GM23338 (cell line): ENCODE results near the gene NSD1. TPM values are rescaled to one million over a fixed set of nuclear protein-coding genes. Genes with fewer than 3 reads are reported as not detected.

Experiments
- ATAC-seq: fragments of 200-7000 bp; cut with Tn5 transposase; 3 replicates; pipeline ENCODE4 v1.9.1; 2020
- DNase-seq: peaks from one replicate; pipeline ENCODE4 v3.0.0-alpha.2; 2015; ENCODE audit warnings: low spot score
- H2AFZ ChIP-seq: fragments of 200-600 bp; sonication (generic); 2 replicates; pipeline ENCODE4 v1.8.0; 2016; ENCODE audit warnings: antibody characterized with exemption, mild to moderate bottlenecking, moderate library complexity
- H3F3A ChIP-seq: fragments of 200-600 bp; sonication (generic); replicated peaks from 2 replicates; pipeline ENCODE4 v1.8.0; 2017; ENCODE audit warnings: antibody characterized with exemption, mixed run types, low read depth
- H3K27ac ChIP-seq: fragments of 200-600 bp; sonication (generic); 2 replicates; pipeline ENCODE4 v1.6.1; 2016; ENCODE audit warnings: low read depth
- H3K27me3 ChIP-seq: fragments of 200-600 bp; sonication (generic); 2 replicates; pipeline ENCODE4 v1.8.0; 2016; ENCODE audit warnings: mild to moderate bottlenecking, mixed run types, moderate library complexity; ENCODE audit not compliant: insufficient read depth
- H3K36me3 ChIP-seq: fragments of 200-600 bp; sonication (generic); 2 replicates; pipeline ENCODE4 v1.8.0; 2016; ENCODE audit warnings: mild to moderate bottlenecking; ENCODE audit not compliant: insufficient read depth
- H3K4me1 ChIP-seq: fragments of 200-600 bp; sonication (generic); 2 replicates; pipeline ENCODE4 v1.8.0; 2016; ENCODE audit warnings: mild to moderate bottlenecking, moderate library complexity; ENCODE audit not compliant: insufficient read depth
- H3K4me2 ChIP-seq: fragments of 200-600 bp; sonication (generic); 2 replicates; pipeline ENCODE4 v1.7.1; 2017; ENCODE audit warnings: mixed run types
- H3K4me3 ChIP-seq: fragments of 200-600 bp; sonication (generic); 2 replicates; pipeline ENCODE4 v1.6.1; 2016; ENCODE audit warnings: mixed run types
- H3K79me2 ChIP-seq: fragments of 200-600 bp; sonication (generic); replicated peaks from 2 replicates; pipeline ENCODE4 v1.8.0; 2017; ENCODE audit warnings: mild to moderate bottlenecking; ENCODE audit not compliant: insufficient read depth
- H3K9me2 ChIP-seq: fragments of 200-600 bp; sonication (generic); 2 replicates; pipeline ENCODE4 v1.8.0; 2017; ENCODE audit not compliant: insufficient read depth
- H4K20me1 ChIP-seq: fragments of 200-600 bp; sonication (generic); replicated peaks from 2 replicates; pipeline ENCODE4 v1.8.0; 2017; ENCODE audit warnings: mild to moderate bottlenecking; ENCODE audit not compliant: insufficient read depth
- H3K27ac Mint-ChIP-seq: 2 replicates; pipeline ENCODE4 v1.8.0; 2020; ENCODE audit warnings: inconsistent platforms, mild to moderate bottlenecking, moderate library complexity, mixed read lengths
- H3K27me3 Mint-ChIP-seq: 3 replicates; pipeline ENCODE4 v1.8.0; 2022; ENCODE audit warnings: low read depth, mild to moderate bottlenecking, moderate library complexity, mixed read lengths, inconsistent platforms; ENCODE audit not compliant: insufficient read depth, poor library complexity
- H3K36me3 Mint-ChIP-seq: 3 replicates; pipeline ENCODE4 v1.8.0; 2021; ENCODE audit warnings: low read depth, mild to moderate bottlenecking, inconsistent platforms, moderate library complexity, mixed read lengths
- H3K4me1 Mint-ChIP-seq: 3 replicates; pipeline ENCODE4 v1.8.0; 2020; ENCODE audit warnings: mild to moderate bottlenecking, inconsistent platforms, mixed read lengths
- H3K4me3 Mint-ChIP-seq: 3 replicates; pipeline ENCODE4 v1.8.0; 2021; ENCODE audit warnings: moderate library complexity, mild to moderate bottlenecking, inconsistent platforms, mixed read lengths
- H3K9me3 Mint-ChIP-seq: 3 replicates; pipeline ENCODE4 v1.8.0; 2020; ENCODE audit warnings: moderate library complexity, mild to moderate bottlenecking, inconsistent platforms, mixed read lengths
- CREB1 ChIP-seq: fragments of 250-450 bp; sonication (Bioruptor Pico); IDR thresholded peaks from 2 replicates; pipeline ENCODE4 v1.5.0; 2020; ENCODE audit warnings: low read depth, mild to moderate bottlenecking, moderate library complexity
- CTCF ChIP-seq, 2 experiments: fragments of 200-600 bp in 1 of 2; sonication (generic) in 1 of 2; conservative IDR thresholded peaks; 2 replicates each; pipeline versions ENCODE4 v1.5.1 to v1.6.1; 2016 to 2017; ENCODE audit warnings: antibody characterized with exemption in 2 of 2, low read depth in 2 of 2, mild to moderate bottlenecking in 2 of 2, moderate library complexity in 1 of 2
- ETS1 ChIP-seq: IDR thresholded peaks from 2 replicates; pipeline ENCODE4 v1.6.1; 2016; ENCODE audit warnings: antibody characterized with exemption
- EZH2 ChIP-seq: fragments of 200-600 bp; sonication (generic); IDR thresholded peaks from one replicate; pipeline ENCODE4 v1.8.0; 2017; ENCODE audit warnings: antibody characterized with exemption, mild to moderate bottlenecking, low read depth; ENCODE audit not compliant: unreplicated experiment
- EZH2phosphoT487 ChIP-seq: fragments of 200-600 bp; sonication (generic); IDR thresholded peaks from one replicate; pipeline ENCODE4 v1.8.1; 2018; ENCODE audit warnings: antibody characterized with exemption; ENCODE audit not compliant: unreplicated experiment
- JUNB ChIP-seq: IDR thresholded peaks from one replicate; pipeline ENCODE4 v1.6.1; 2016; ENCODE audit warnings: antibody characterized with exemption; ENCODE audit not compliant: unreplicated experiment
- NANOG ChIP-seq: IDR thresholded peaks from 2 replicates; pipeline ENCODE4 v1.6.1; 2016; ENCODE audit warnings: antibody characterized with exemption, borderline replicate concordance
- POLR2AphosphoS5 ChIP-seq: IDR thresholded peaks from 2 replicates; pipeline ENCODE4 v1.6.1; 2016; ENCODE audit warnings: antibody characterized with exemption, low read depth
- REST ChIP-seq: IDR thresholded peaks from one replicate; pipeline ENCODE4 v1.6.1; 2018; ENCODE audit warnings: antibody characterized with exemption; ENCODE audit not compliant: unreplicated experiment
- STAT1 ChIP-seq: IDR thresholded peaks from one replicate; pipeline ENCODE4 v1.6.1; 2016; ENCODE audit warnings: antibody characterized with exemption; ENCODE audit not compliant: unreplicated experiment
- ZNF114 ChIP-seq: fragments of 250-450 bp; sonication (Bioruptor Pico); IDR thresholded peaks from 2 replicates; pipeline ENCODE4 v1.5.0; 2020; ENCODE audit warnings: mild to moderate bottlenecking, moderate library complexity
- ZNF331 ChIP-seq: fragments of 250-450 bp; sonication (Bioruptor Pico); IDR thresholded peaks from 2 replicates; pipeline ENCODE4 v1.5.0; 2020; ENCODE audit warnings: low read depth, mild to moderate bottlenecking, moderate library complexity
- ZNF462 ChIP-seq: fragments of 250-450 bp; sonication (Bioruptor Pico); IDR thresholded peaks from 2 replicates; pipeline ENCODE4 v1.5.0; 2020; ENCODE audit warnings: mild to moderate bottlenecking, moderate library complexity
- polyA plus RNA-seq: library from polyadenylated mRNA; unstranded; fragments of >200 nt; fragmentation: Nextera tagmentation; extraction: Ambion mirVana; gene quantifications from 2 replicates; pipeline ENCODE4 v1.2.1, GENCODE V29; 2016
- total RNA-seq: library from RNA; depleted of rRNA; stranded (reverse); fragments of >200 nt; shearing (Covaris generic); gene quantifications from 2 replicates; pipeline ENCODE4 v1.2.3, GENCODE V29; 2014

Gene NSD1
- total and polyA plus RNA-seq, 2 experiments from 2014 or later: 96.4 to 106 TPM

- peaks cover 13% of the 10 kb centered on the region for H3K36me3 Mint-ChIP-seq
- Histone ChIP-seq H2AFZ (no peak overlapping the region), H3K4me2 (peak overlapping the region; percentile 88), H3K4me3 (peak overlapping the region; percentile 69), H4K20me1 (peaks cover 11% of the 10 kb centered on the region; the same call in 1 of the 2 replicates), H3K36me3 (peaks cover 8% of the 10 kb centered on the region), H3F3A (peaks cover 22% of the 10 kb centered on the region), H3K27me3 (no peaks in the 10 kb centered on the region), H3K27ac (no peak overlapping the region), H3K79me2 (no peaks in the 10 kb centered on the region; the same call in 1 of the 2 replicates), H3K9me2 (no peaks in the 10 kb centered on the region), H3K4me1 (peaks cover 12% of the 10 kb centered on the region)
- TF ChIP-seq ZNF114: no peak
- TF ChIP-seq NANOG: no peak
- TF ChIP-seq JUNB: no peak
- TF ChIP-seq EZH2: no peak
- TF ChIP-seq ZNF331 (CRISPR knock-in tag): no peak
- no peak for TF ChIP-seq CREB1 (CRISPR knock-in tag)
- no peak for TF ChIP-seq ETS1
- TF ChIP-seq REST: no peak
- no peak for TF ChIP-seq ZNF462 (CRISPR knock-in tag)
- no peak for TF ChIP-seq POLR2AphosphoS5
- TF ChIP-seq EZH2phosphoT487: no peak
- no peak for TF ChIP-seq CTCF (conservative IDR thresholded peaks at IDR 0.05; ENCODE audit: low read depth in 2 of 2)
- no peak for TF ChIP-seq STAT1
- H3K9me3 Mint-ChIP-seq: no peaks in the 10 kb centered on the region; the same call in 2 of the 3 replicates
- DNase-seq: peak; percentile 67
- peaks cover 21% of the 10 kb centered on the region for H3K4me1 Mint-ChIP-seq
- H3K4me3 Mint-ChIP-seq: peak overlapping the region; percentile 75
- no peak overlapping the region; the same call in 1 of the 2 replicates for H3K27ac Mint-ChIP-seq
- ATAC-seq: peak; percentile 0; the same call in 2 of the 3 replicates
- H3K27me3 Mint-ChIP-seq: peaks cover 13% of the 10 kb centered on the region
Measured at GRCh38 chr5:177310757-177311391, 177.3 kb downstream of the NSD1 start.
